Subcutaneous abdominal adipose tissue (tissue), 5 donors: ENCODE data around the gene SMG6.

Source experiments
- H3K27ac ChIP-seq: one replicate; pipeline ENCODE4 v1.7.0; 2013; ENCODE audit warnings: low read depth, mild to moderate bottlenecking, inconsistent platforms, low read length, moderate library complexity
- H3K27me3 ChIP-seq, 5 donors: one replicate each; pipeline ENCODE4 v1.7.0; 2013; ENCODE audit warnings: low read length in 5 of 5, inconsistent platforms in 1 of 5; ENCODE audit not compliant: control insufficient read depth in 5 of 5, insufficient read depth in 4 of 5
- H3K36me3 ChIP-seq, 5 donors: one replicate each; pipeline ENCODE4 v1.7.0; 2013; ENCODE audit warnings: low read length in 5 of 5; ENCODE audit not compliant: control insufficient read depth in 5 of 5, insufficient read depth in 5 of 5
- H3K4me1 ChIP-seq, 5 donors: one replicate each; pipeline ENCODE4 v1.7.0; 2013; ENCODE audit warnings: low read length in 5 of 5, mild to moderate bottlenecking in 3 of 5, moderate library complexity in 1 of 5; ENCODE audit not compliant: control insufficient read depth in 5 of 5, insufficient read depth in 5 of 5
- H3K4me3 ChIP-seq, 5 donors: one replicate each; pipeline ENCODE4 v1.7.0; 2013; ENCODE audit warnings: low read length in 5 of 5, low read depth in 1 of 5
- H3K9ac ChIP-seq, 5 donors: one replicate each; pipeline ENCODE4 v1.7.0; 2013; ENCODE audit warnings: low read length in 5 of 5, mild to moderate bottlenecking in 4 of 5, moderate library complexity in 3 of 5
- H3K9me3 ChIP-seq, 5 donors: one replicate each; pipeline ENCODE4 v1.7.0; 2013; ENCODE audit warnings: low read length in 5 of 5; ENCODE audit not compliant: control insufficient read depth in 5 of 5
- donor health status: healthy.
- donor health status: healthy.
- donor health status: healthy.
- donor health status: healthy.
- donor health status: healthy.

Gene SMG6

GRCh38 chr17:2251098-2251497 lies 52.5 kb downstream of the SMG6 start:
- Histone ChIP-seq H3K36me3 (peaks cover 0 to 22% (median 13%) of the 10 kb centered on the region in 5 donors), H3K9me3 (no peaks in the 10 kb centered on the region), H3K27ac (no peak overlapping the region), H3K4me3 (no peak overlapping the region), H3K9ac (no peak overlapping the region), H3K4me1 (no peaks in the 10 kb centered on the region), H3K27me3 (no peaks in the 10 kb centered on the region)

- no peak overlapping the region for H3K9ac ChIP-seq
- peaks cover 0 to 22% (median 13%) of the 10 kb centered on the region in 5 donors for H3K36me3 ChIP-seq
- H3K4me1 ChIP-seq, result no peaks in the 10 kb centered on the region
- no peaks in the 10 kb centered on the region for H3K27me3 ChIP-seq
- no peak overlapping the region for H3K4me3 ChIP-seq
- no peaks in the 10 kb centered on the region for H3K9me3 ChIP-seq
- H3K27ac ChIP-seq, result no peak overlapping the region
Measured at GRCh38 chr17:2250140-2251095, 53.2 kb downstream of the SMG6 start.

DNA sequence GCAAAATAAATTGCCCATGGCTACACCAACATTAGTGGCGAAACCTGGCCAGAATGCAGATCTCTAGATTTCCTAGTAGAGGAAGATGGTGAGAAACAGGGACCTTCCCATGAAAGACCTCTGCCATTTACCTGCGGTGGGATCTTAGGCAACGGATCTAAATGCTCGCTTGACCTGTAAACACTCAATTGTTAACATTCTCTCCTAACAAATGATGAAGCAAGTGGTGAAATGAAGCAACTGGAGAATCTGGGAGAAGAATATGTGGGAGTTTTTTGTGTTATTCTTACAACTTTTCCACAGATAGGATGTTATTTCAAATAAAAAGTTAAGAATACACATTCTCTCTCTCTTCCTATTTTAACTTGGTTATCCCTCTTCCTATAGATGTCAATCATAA lies 56.6 kb downstream of the SMG6 start:
- no peak overlapping the region for H3K4me3 ChIP-seq
- no peak overlapping the region for H3K27ac ChIP-seq
- no peaks in the 10 kb centered on the region for H3K9me3 ChIP-seq
- no peak overlapping the region for H3K9ac ChIP-seq
- H3K27me3 ChIP-seq, result no peaks in the 10 kb centered on the region
- peaks cover 7 to 16% (median 11%) of the 10 kb centered on the region in 5 donors for H3K4me1 ChIP-seq
- H3K36me3 ChIP-seq, result peaks cover 5 to 30% (median 9%) of the 10 kb centered on the region in 5 donors

DNA sequence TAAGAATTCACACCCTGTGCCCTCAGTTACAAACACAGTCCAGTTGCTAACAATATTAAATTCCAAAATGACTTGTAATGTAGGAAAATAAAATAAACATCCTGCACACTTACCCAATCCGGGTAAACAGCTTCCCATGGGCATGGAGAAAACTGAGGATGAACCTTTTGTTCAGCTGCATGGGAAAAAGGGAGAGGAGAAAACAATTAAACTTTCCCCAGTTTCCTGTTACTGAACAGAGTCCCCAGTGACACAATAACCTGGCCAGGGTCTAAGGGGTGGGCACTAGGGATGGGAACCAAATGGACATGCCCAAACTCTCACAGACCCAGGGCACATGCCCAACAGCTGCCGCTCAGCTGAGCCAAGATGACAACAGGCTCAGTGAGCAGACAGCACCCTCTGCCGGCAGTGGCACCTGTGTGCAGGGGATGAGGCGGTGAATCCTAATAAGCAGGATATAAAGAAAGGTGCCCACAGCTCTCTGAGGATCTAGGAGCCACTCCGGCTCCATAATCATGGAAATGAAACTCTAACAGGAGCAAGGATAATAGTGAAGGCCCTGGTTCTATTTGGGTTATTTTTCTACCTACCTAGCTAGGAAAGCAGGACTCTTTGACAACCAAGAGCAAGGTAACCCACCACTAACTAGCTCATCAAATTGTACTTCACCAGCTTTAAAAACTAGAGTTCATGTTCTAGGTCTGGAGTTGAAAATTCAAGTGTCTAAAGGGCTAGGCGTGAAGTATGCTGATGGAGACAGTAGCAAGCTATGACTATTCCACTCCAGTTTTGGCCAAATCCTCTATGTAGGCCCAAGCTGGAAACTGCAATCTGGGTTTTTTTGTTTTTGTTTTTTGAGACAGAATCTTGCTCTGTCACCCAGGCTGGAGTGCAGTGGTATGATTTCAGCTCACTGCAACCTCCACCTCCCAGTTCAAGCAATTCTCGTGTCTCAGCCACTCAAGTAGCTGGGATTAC lies 58.8 kb downstream of the SMG6 start:
- Histone ChIP-seq H3K4me3 (no peak overlapping the region), H3K9ac (peak overlapping the region in 1 of 5 donors; percentile 16), H3K9me3 (no peaks in the 10 kb centered on the region), H3K27ac (peak overlapping the region; percentile 39), H3K4me1 (peaks cover 10 to 28% (median 18%) of the 10 kb centered on the region in 5 donors), H3K27me3 (no peaks in the 10 kb centered on the region), H3K36me3 (peaks cover 3 to 21% (median 5%) of the 10 kb centered on the region in 5 donors)

- no peaks in the 10 kb centered on the region for H3K9me3 ChIP-seq
- peaks cover 10 to 31% (median 20%) of the 10 kb centered on the region in 5 donors for H3K4me1 ChIP-seq
- H3K27me3 ChIP-seq, result no peaks in the 10 kb centered on the region
- H3K4me3 ChIP-seq, result no peak overlapping the region
- H3K9ac ChIP-seq, result peak overlapping the region in 1 of 5 donors; percentile 16
- H3K36me3 ChIP-seq, result peaks cover 0 to 14% (median 5%) of the 10 kb centered on the region in 5 donors
- H3K27ac ChIP-seq, result peak overlapping the region; percentile 39
Measured at GRCh38 chr17:2243953-2244352, 59.6 kb downstream of the SMG6 start.

- H3K27me3 ChIP-seq, result no peaks in the 10 kb centered on the region
- peaks cover 20 to 51% (median 41%) of the 10 kb centered on the region in 5 donors for H3K4me1 ChIP-seq
- H3K9me3 ChIP-seq, result no peaks in the 10 kb centered on the region
- no peak overlapping the region for H3K9ac ChIP-seq
- peaks cover 0 to 14% (median 5%) of the 10 kb centered on the region in 5 donors for H3K36me3 ChIP-seq
- no peak overlapping the region for H3K4me3 ChIP-seq
- H3K27ac ChIP-seq, result no peak overlapping the region
Measured at GRCh38 chr17:2241823-2242222, 61.8 kb downstream of the SMG6 start.

- H3K9ac ChIP-seq, result no peak overlapping the region
- H3K27ac ChIP-seq, result peak overlapping the region; percentile 59
- H3K4me3 ChIP-seq, result peak overlapping the region in 1 of 5 donors; percentile 16
- peaks cover 0 to 16% (median 5%) of the 10 kb centered on the region in 5 donors for H3K36me3 ChIP-seq
- peaks cover 20 to 62% (median 54%) of the 10 kb centered on the region in 5 donors for H3K4me1 ChIP-seq
- H3K9me3 ChIP-seq, result no peaks in the 10 kb centered on the region
- no peaks in the 10 kb centered on the region for H3K27me3 ChIP-seq
Measured at GRCh38 chr17:2240541-2240940, 63.0 kb downstream of the SMG6 start.

- Histone ChIP-seq H3K27me3 (no peaks in the 10 kb centered on the region), H3K9me3 (no peaks in the 10 kb centered on the region), H3K27ac (peak overlapping the region; percentile 59), H3K36me3 (peaks cover 0 to 21% (median 5%) of the 10 kb centered on the region in 5 donors), H3K4me3 (no peak overlapping the region), H3K4me1 (peaks cover 20 to 65% (median 58%) of the 10 kb centered on the region in 5 donors), H3K9ac (no peak overlapping the region)
Measured at GRCh38 chr17:2239882-2240430, 63.6 kb downstream of the SMG6 start.

DNA sequence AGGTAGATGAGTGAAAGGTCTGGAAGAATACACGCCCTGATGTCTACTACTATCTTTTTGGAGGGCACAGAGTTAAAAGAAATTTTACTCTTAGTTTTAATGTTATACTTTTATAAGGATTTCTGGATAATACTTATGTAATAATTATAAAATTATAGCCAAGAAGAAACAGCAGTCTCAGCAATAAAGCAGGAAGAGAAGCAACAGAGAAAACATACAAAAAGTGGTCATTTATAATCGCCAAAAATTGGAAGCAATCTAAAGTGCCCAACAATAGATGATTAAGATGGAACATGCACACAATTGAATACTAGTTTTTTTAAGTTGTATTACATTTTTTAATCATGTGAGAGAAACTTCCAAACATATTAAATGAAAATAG lies 64.4 kb downstream of the SMG6 start:
- H3K9ac ChIP-seq, result peak overlapping the region in 2 of 5 donors; percentile 21 to 22
- no peaks in the 10 kb centered on the region for H3K9me3 ChIP-seq
- no peaks in the 10 kb centered on the region for H3K27me3 ChIP-seq
- peak overlapping the region; percentile 81 for H3K27ac ChIP-seq
- peaks cover 0 to 24% (median 5%) of the 10 kb centered on the region in 5 donors for H3K36me3 ChIP-seq
- H3K4me1 ChIP-seq, result peaks cover 17 to 61% (median 53%) of the 10 kb centered on the region in 5 donors
- no peak overlapping the region for H3K4me3 ChIP-seq
